IMR-90 (cell line): ENCODE results near the gene SIAH1. TPM values are rescaled to one million over a fixed set of nuclear protein-coding genes. Genes with fewer than 3 reads are reported as not detected.

Experiments
- ATAC-seq: fragments of 200-7000 bp; cut with Tn5 transposase; 2 replicates; pipeline ENCODE4 v1.9.1; 2020; ENCODE audit warnings: low read depth, mild to moderate bottlenecking, moderate library complexity
- BruUV-seq: library from RNA; stranded (reverse); fragments of 400-500 nt; replicated peaks from 2 replicates; lab custom pipeline; 2021; lab: Mats Ljungman, UMichigan
- CTCF ChIA-PET: fragments of 300-600 bp; formaldehyde crosslinking; extraction: SDS; loops from one replicate; lab custom pipeline; 2021; ENCODE audit warnings: antibody characterized with exemption; lab: Yijun Ruan, JAX
- POLR2A ChIA-PET: fragments of 300-600 bp; sonication (Branson Sonifier 250); formaldehyde crosslinking; loops from one replicate; lab custom pipeline; 2022; ENCODE audit warnings: antibody characterized with exemption; ENCODE audit not compliant: unreplicated experiment; lab: Charles Lee
- DNase-seq: peaks from one replicate; pipeline ENCODE4 v3.0.0; 2013
- H2AFZ ChIP-seq: replicated peaks from 2 replicates; pipeline ENCODE3; 2013; ENCODE audit warnings: low read length, mild to moderate bottlenecking; ENCODE audit not compliant: poor library complexity
- H2AK5ac ChIP-seq: 2 replicates; pipeline ENCODE4 v1.6.1; 2013; ENCODE audit warnings: low read depth, low read length, inconsistent platforms
- H2AK9ac ChIP-seq: replicated peaks from 2 replicates; pipeline ENCODE3; 2013; ENCODE audit warnings: mild to moderate bottlenecking, low read depth, low read length, moderate library complexity; ENCODE audit not compliant: poor library complexity
- H2BK120ac ChIP-seq: 2 replicates; pipeline ENCODE4 v1.6.1; 2013; ENCODE audit warnings: low read depth, low read length, inconsistent platforms
- H2BK15ac ChIP-seq: 3 replicates; pipeline ENCODE4 v1.6.1; 2013; ENCODE audit warnings: low read depth, low read length, inconsistent platforms
- H2BK20ac ChIP-seq: 2 replicates; pipeline ENCODE4 v1.6.1; 2013; ENCODE audit warnings: low read depth, mild to moderate bottlenecking, inconsistent platforms, low read length, moderate library complexity
- H2BK5ac ChIP-seq: 2 replicates; pipeline ENCODE4 v1.6.1; 2013; ENCODE audit warnings: mild to moderate bottlenecking, low read depth, low read length, inconsistent platforms; ENCODE audit not compliant: poor library complexity, severe bottlenecking
- H3K14ac ChIP-seq: replicated peaks from 2 replicates; pipeline ENCODE4 v1.6.1; 2013; ENCODE audit warnings: low read depth, low read length, inconsistent platforms
- H3K18ac ChIP-seq: 2 replicates; pipeline ENCODE4 v1.6.1; 2013; ENCODE audit warnings: low read depth, low read length, control low read depth
- H3K23ac ChIP-seq: 2 replicates; pipeline ENCODE4 v1.6.1; 2013; ENCODE audit warnings: low read depth, low read length, inconsistent platforms
- H3K27ac ChIP-seq: 2 replicates; pipeline ENCODE4 v1.5.1; 2013; ENCODE audit warnings: mild to moderate bottlenecking, control low read depth, low read length; ENCODE audit not compliant: insufficient read depth
- H3K27me3 ChIP-seq: 2 replicates; pipeline ENCODE4 v1.6.1; 2013; ENCODE audit warnings: low read length; ENCODE audit not compliant: control insufficient read depth, insufficient read depth
- H3K36me3 ChIP-seq: 2 replicates; pipeline ENCODE4 v1.6.1; 2013; ENCODE audit warnings: low read length, mixed read lengths; ENCODE audit not compliant: control insufficient read depth, insufficient read depth
- H3K4ac ChIP-seq: 2 replicates; pipeline ENCODE4 v1.6.1; 2013; ENCODE audit warnings: low read depth, low read length, inconsistent platforms
- H3K4me1 ChIP-seq: 2 replicates; pipeline ENCODE4 v1.6.1; 2013; ENCODE audit warnings: low read length, mixed read lengths; ENCODE audit not compliant: control insufficient read depth, insufficient read depth
- H3K4me2 ChIP-seq: 2 replicates; pipeline ENCODE4 v1.6.1; 2013; ENCODE audit warnings: low read depth, mild to moderate bottlenecking, control low read depth, low read length, moderate library complexity
- H3K4me3 ChIP-seq: 2 replicates; pipeline ENCODE4 v1.5.1; 2013; ENCODE audit warnings: low read depth, mild to moderate bottlenecking, control low read depth, low read length, moderate library complexity; ENCODE audit not compliant: insufficient read depth
- H3K56ac ChIP-seq: 2 replicates; pipeline ENCODE4 v1.6.1; 2013; ENCODE audit warnings: low read length, inconsistent platforms; ENCODE audit not compliant: insufficient read depth; ENCODE audit errors: extremely low read depth
- H3K79me1 ChIP-seq, 2 experiments: 2 replicates each; pipeline ENCODE4 v1.6.1; 2013; ENCODE audit warnings: low read length in 2 of 2, inconsistent platforms in 1 of 2, low read depth in 1 of 2
- H3K9ac ChIP-seq: 2 replicates; pipeline ENCODE4 v1.6.1; 2013; ENCODE audit warnings: low read depth, low read length, control low read depth
- H3K9me1 ChIP-seq: 2 replicates; pipeline ENCODE4 v1.6.1; 2013; ENCODE audit warnings: low read length, inconsistent platforms; ENCODE audit not compliant: insufficient read depth
- H3K9me3 ChIP-seq: 2 replicates; pipeline ENCODE4 v1.6.1; 2013; ENCODE audit warnings: low read length; ENCODE audit not compliant: control insufficient read depth, insufficient read depth
- H4K20me1 ChIP-seq: 2 replicates; pipeline ENCODE4 v1.6.1; 2013; ENCODE audit warnings: low read length, inconsistent platforms; ENCODE audit not compliant: insufficient read depth
- H4K5ac ChIP-seq: 2 replicates; pipeline ENCODE4 v1.6.1; 2013; ENCODE audit warnings: mild to moderate bottlenecking, low read depth, low read length, control low read depth
- H4K8ac ChIP-seq, 2 experiments: 2 replicates each; pipeline ENCODE4 v1.6.1; 2013; ENCODE audit warnings: low read depth in 2 of 2, low read length in 2 of 2, control low read depth in 1 of 2, inconsistent platforms in 1 of 2
- H4K91ac ChIP-seq: 2 replicates; pipeline ENCODE4 v1.6.1; 2013; ENCODE audit warnings: low read depth, low read length, inconsistent platforms; ENCODE audit not compliant: insufficient read depth
- CHD1 ChIP-seq: IDR thresholded peaks from 2 replicates; pipeline ENCODE4 v1.6.1; 2012; ENCODE audit warnings: low read depth, low read length, improper control_type of control experiment
- ELK1 ChIP-seq: fragments of 150-350 bp; IDR thresholded peaks from 2 replicates; pipeline ENCODE4 v1.6.1; 2016; ENCODE audit warnings: low read depth, mild to moderate bottlenecking, low read length, moderate library complexity, borderline replicate concordance
- FOS ChIP-seq: fragments of 150-350 bp; IDR thresholded peaks from 2 replicates; pipeline ENCODE4 v1.6.1; 2016; ENCODE audit warnings: low read depth, low read length
- MAZ ChIP-seq: IDR thresholded peaks from 2 replicates; pipeline ENCODE4 v1.6.1; 2012; ENCODE audit warnings: low read depth, mild to moderate bottlenecking, low read length, improper control_type of control experiment, moderate library complexity, borderline replicate concordance
- RCOR1 ChIP-seq: IDR thresholded peaks from 2 replicates; pipeline ENCODE4 v1.6.1; 2012; ENCODE audit warnings: mild to moderate bottlenecking, low read length, improper control_type of control experiment; ENCODE audit not compliant: insufficient replicate concordance
- RFX5 ChIP-seq: IDR thresholded peaks from 2 replicates; pipeline ENCODE4 v1.8.0; 2012; ENCODE audit warnings: low read depth, mild to moderate bottlenecking, low read length, moderate library complexity
- USF2 ChIP-seq: fragments of 150-350 bp; IDR thresholded peaks from 2 replicates; pipeline ENCODE4 v1.6.1; 2017; ENCODE audit warnings: mild to moderate bottlenecking, antibody characterized with exemption, low read length, low read depth
- WGBS, 2 experiments: methylation state at CpG; one replicate each; pipeline versions ENCODE4 v1.1.5 to v1.1.7; 2013; ENCODE audit warnings: missing lambda C conversion rate in 2 of 2; ENCODE audit not compliant: insufficient read length in 1 of 2; ENCODE audit errors: extremely low coverage in 2 of 2; 5-methylcytosine and 5-hydroxymethylcytosine counted together
- dilution Hi-C: fragments of 300-500 bp; cut with HindIII; formaldehyde crosslinking; loops from one replicate; pipeline ENCODE4 v1.14.3; 2018; ENCODE audit warnings: low sequenced_read_pairs; ENCODE audit not compliant: unreplicated experiment
- in situ Hi-C: fragments of 300-500 bp; cut with MboI; formaldehyde crosslinking; loops from 3 replicates; pipeline ENCODE4 v1.14.3; 2019; ENCODE audit warnings: low sequenced_read_pairs, inconsistent platforms, mixed read lengths
- intact Hi-C: fragments of 100-400 bp; cut with micrococcal nuclease; formaldehyde crosslinking; loops from 2 replicates; pipeline ENCODE4 v1.10.0; 2022
- polyA plus RNA-seq, 3 experiments: library from polyadenylated mRNA; depleted of rRNA; stranded (reverse); fragments of >200 nt; gene quantifications; 2 replicates each; pipeline ENCODE4 v1.2.3, GENCODE V29; 2012; ENCODE audit warnings: low replicate concordance in 1 of 3
- total RNA-seq: library from RNA; depleted of rRNA; stranded (reverse); fragments of >200 nt; gene quantifications from 2 replicates; pipeline ENCODE4 v1.2.3, GENCODE V29; 2012

Gene SIAH1
- total and polyA plus RNA-seq, 2 of the 4 experiments (the other 2 are of a cell fraction), result 10.3 to 17.7 TPM

- no peak overlapping the region for H4K8ac ChIP-seq
- peaks cover 38% of the 10 kb centered on the region for H4K20me1 ChIP-seq
- TF ChIP-seq ELK1 (no peak), USF2 (no peak), MAZ (no peak), RCOR1 (no peak), FOS (no peak), CHD1 (no peak), RFX5 (no peak)
- no TSS peak for BruUV-seq
- WGBS, 2 experiments, result no CpG with 5 or more reads among the region's 2 CpGs
- H2BK20ac ChIP-seq, result no peak overlapping the region
- no peak overlapping the region for H3K27ac ChIP-seq
- no peak overlapping the region for H3K4me2 ChIP-seq
- peaks cover 21% of the 10 kb centered on the region for H3K9me1 ChIP-seq
- H3K9ac ChIP-seq, result no peak overlapping the region
- dilution Hi-C loops, result no loop called here
- H3K18ac ChIP-seq, result no peak overlapping the region
- no peak for ATAC-seq
- no peak overlapping the region for H2BK120ac ChIP-seq
- no peak overlapping the region for H2AK9ac ChIP-seq
- no peak overlapping the region for H3K56ac ChIP-seq
- no peak overlapping the region for H3K23ac ChIP-seq
- ChIA-PET POLR2A (no interaction called here), CTCF (interaction anchor here (0.7 to 2.2 kb wide), 2 partner anchors 15 to 263 kb away, joined by 3 to 6 read pairs; no protein-coding TSS in a partner anchor)
- no peaks in the 10 kb centered on the region for H3K9me3 ChIP-seq
- no peak overlapping the region for H2AK5ac ChIP-seq
- H3K36me3 ChIP-seq, result peaks cover 17% of the 10 kb centered on the region
- peaks cover 36 to 77% of the 10 kb centered on the region in 2 experiments for H3K79me1 ChIP-seq
- no peak overlapping the region for H2AFZ ChIP-seq
- no peaks in the 10 kb centered on the region for H3K27me3 ChIP-seq
- H3K14ac ChIP-seq, result no peak overlapping the region
- no peak for DNase-seq
- no peak overlapping the region for H3K4me3 ChIP-seq
- H2BK15ac ChIP-seq, result no peak overlapping the region
- intact Hi-C loops, result no loop called here
- H3K4me1 ChIP-seq, result 0 out of 2 replicates have a peak, but pooled peaks cover 1% of the 10 kb centered on the region
- in situ Hi-C loops, result no loop called here
- H2BK5ac ChIP-seq, result no peak overlapping the region
- H4K91ac ChIP-seq, result no peak overlapping the region
- no peak overlapping the region for H4K5ac ChIP-seq
- no peak overlapping the region for H3K4ac ChIP-seq
These were observed 25.2 kb downstream of the SIAH1 start for GRCh38 chr16:48359983-48360382.
